Purkinje cell (primary cell): ENCODE measurements around the gene NXNL2. TPM values are rescaled to one million over a fixed set of nuclear protein-coding genes. Genes with fewer than 3 reads are reported as not detected.

Experiments used
- polyA plus RNA-seq: library from polyadenylated mRNA; unstranded; fragments of >200 nt; fragmentation: Nextera tagmentation; gene quantifications from 2 replicates; pipeline ENCODE4 v1.2.1, GENCODE V29; 2014

Gene NXNL2
- 0.17 TPM in 1 of 2 replicates, not detected in the other for polyA plus RNA-seq

DNA sequence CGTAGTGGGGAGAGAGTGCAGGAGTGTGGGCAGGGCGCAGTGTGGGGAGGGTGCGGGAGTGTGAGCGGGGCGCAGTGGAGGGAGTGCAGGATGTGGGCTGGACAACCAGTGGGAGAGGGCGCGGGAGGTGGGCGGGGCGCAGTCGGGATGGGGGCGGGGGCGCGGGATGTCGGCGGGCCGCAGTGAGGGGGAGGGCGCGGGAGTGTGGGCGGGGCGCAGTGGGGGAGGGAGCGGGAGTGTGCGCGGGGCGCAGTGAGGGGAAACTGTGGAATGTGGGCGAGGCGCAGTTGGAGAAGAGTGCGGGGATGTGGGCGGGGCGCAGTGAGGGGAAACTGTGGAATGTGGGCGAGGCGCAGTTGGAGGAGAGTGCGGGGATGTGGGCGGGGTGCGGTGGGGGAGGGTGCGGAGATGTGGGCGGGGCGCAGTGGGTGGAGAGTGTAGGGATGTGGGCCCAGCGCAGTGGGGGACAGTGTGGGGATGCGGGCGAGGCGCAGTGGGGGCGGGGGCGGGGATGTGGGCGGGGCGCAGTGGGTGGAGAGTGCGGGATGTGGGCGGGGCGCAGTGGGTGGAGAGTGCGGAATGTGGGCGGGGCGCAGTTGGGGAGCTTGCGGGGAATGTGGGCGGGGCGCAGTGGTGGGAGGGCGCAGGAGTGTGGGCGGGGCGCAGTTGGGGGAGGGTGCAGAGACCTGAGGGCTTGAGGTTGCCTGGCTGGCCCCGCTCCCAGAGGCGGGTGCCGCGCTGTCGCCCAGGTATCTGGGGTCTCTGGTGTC is at the start of gene NXNL2:
Gene NXNL2, plus strand, starts transcription at position 723 of the 770 bp plus-strand sequence. CDS start 257 bp downstream, outside the sequence.

Other genes with a start within 250 kb of the NXNL2 start
- 44.6 and 45.3 TPM in 2 replicates for gene SPIN1, start 146.7 kb upstream of the NXNL2 start, polyA plus RNA-seq